Activated T-cell treated with anti-CD3 and anti-CD28 coated beads, Interleukin-2, amount 50 U/mL, for 72 hours (primary cell): ENCODE data around the gene PPP1R3C. TPM values are rescaled to one million over a fixed set of nuclear protein-coding genes. Genes with fewer than 3 reads are reported as not detected.

ENCODE experiments used
- ATAC-seq, 2 donors: fragments of 150-1000 bp; cut with Tn5 transposase; replicated peaks in 1 of 2; 2 replicates each; pipeline ENCODE4 v1.10.0; 2021; ENCODE audit warnings: moderate library complexity in 2 of 2, mild to moderate bottlenecking in 1 of 2
- DNase-seq, 2 donors: peaks; one replicate each; pipeline ENCODE4 v3.0.0; 2021 to 2022; ENCODE audit warnings: mixed read lengths in 1 of 2
- H3K27ac Mint-ChIP-seq: one replicate; pipeline ENCODE4 v1.8.0; 2022; ENCODE audit warnings: mild to moderate bottlenecking, moderate library complexity, mixed read lengths
- H3K27me3 Mint-ChIP-seq: one replicate; pipeline ENCODE4 v1.8.0; 2022; ENCODE audit warnings: low read depth, mixed read lengths
- H3K36me3 Mint-ChIP-seq, 2 donors: one replicate each; pipeline ENCODE4 v1.8.0; 2022; ENCODE audit warnings: mixed read lengths in 2 of 2, mild to moderate bottlenecking in 1 of 2; ENCODE audit not compliant: insufficient read depth in 2 of 2
- H3K4me1 Mint-ChIP-seq: one replicate; pipeline ENCODE4 v1.8.0; 2022; ENCODE audit warnings: low read depth, mixed read lengths
- H3K4me3 Mint-ChIP-seq, 2 donors: one replicate each; pipeline ENCODE4 v1.8.0; 2022; ENCODE audit warnings: mild to moderate bottlenecking in 2 of 2, mixed read lengths in 2 of 2, moderate library complexity in 2 of 2
- H3K9me3 Mint-ChIP-seq, 2 donors: one replicate each; pipeline ENCODE4 v1.8.0; 2022; ENCODE audit warnings: mixed read lengths in 2 of 2
- total RNA-seq, 2 donors: library from RNA; stranded (reverse); gene quantifications; one replicate each; pipeline ENCODE4 v1.2.3, GENCODE V29; 2022

Gene PPP1R3C
- total RNA-seq, 2 donors from 2014 or later = 0.12 to 0.16 TPM

DNA sequence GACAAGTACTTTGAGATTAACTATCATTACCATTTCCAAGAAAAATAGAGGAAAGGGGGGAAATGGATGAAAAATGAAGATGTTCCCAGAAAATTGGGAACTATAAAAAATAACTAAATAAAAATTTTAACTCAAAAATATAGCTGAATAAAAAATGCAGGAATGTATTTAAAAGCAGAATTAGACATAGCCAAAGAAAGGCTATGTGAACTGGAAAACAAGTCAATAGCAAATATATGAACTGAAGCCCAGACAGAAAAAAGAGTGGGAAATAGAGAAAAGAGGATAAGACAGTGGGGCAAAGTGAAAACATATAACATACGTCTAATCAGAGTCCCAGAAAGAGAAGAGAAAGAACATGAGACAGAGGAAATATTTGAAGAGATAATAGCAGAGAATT, 10.3 kb downstream of the PPP1R3C start:
- Mint-ChIP-seq H3K27ac (no peak overlapping the region), H3K4me3 (no peak overlapping the region), H3K27me3 (peaks cover 41% of the 10 kb centered on the region), H3K4me1 (no peaks in the 10 kb centered on the region), H3K36me3 (peaks cover 3% of the 10 kb centered on the region in 2 donors), H3K9me3 (peaks cover 4% of the 10 kb centered on the region in 2 donors)
- no peak for DNase-seq
- no peak for ATAC-seq

DNA sequence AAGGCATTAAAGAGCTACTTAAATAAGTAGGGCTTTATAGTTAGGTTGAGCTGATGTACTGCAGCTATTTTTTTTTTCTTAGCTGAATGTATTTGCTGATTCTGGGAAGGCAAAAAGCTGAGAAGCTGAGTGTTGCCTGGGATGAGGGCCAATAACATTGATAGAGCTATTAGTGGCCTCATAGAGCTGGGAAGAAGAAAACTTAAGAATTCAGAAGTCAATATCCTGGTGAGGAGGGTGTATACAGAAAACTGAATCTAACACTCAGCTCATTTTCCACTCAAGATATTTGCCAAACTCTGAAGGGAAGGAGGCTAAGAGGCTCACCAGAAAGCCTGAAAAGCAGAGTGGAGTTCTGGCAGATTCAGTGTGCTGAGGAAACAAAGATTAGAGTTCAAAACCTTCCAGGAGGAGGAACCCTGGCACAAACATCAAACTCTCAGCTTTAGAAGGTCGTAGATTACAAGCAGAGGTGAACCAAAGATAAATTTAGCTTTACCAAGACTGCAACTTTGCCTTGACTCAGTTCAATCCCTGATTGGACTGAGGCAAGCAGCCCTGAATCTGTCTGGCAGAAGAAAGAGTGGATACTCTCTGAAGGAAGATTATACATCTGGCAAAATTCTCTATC, 11.3 kb downstream of the PPP1R3C start:
- peaks cover 4% of the 10 kb centered on the region in 2 donors for H3K9me3 Mint-ChIP-seq
- peaks cover 3% of the 10 kb centered on the region in 2 donors for H3K36me3 Mint-ChIP-seq
- peaks cover 46% of the 10 kb centered on the region for H3K27me3 Mint-ChIP-seq
- H3K4me1 Mint-ChIP-seq = no peaks in the 10 kb centered on the region
- H3K27ac Mint-ChIP-seq = no peak overlapping the region
- DNase-seq = no peak
- H3K4me3 Mint-ChIP-seq = no peak overlapping the region
- ATAC-seq = no peak

DNA sequence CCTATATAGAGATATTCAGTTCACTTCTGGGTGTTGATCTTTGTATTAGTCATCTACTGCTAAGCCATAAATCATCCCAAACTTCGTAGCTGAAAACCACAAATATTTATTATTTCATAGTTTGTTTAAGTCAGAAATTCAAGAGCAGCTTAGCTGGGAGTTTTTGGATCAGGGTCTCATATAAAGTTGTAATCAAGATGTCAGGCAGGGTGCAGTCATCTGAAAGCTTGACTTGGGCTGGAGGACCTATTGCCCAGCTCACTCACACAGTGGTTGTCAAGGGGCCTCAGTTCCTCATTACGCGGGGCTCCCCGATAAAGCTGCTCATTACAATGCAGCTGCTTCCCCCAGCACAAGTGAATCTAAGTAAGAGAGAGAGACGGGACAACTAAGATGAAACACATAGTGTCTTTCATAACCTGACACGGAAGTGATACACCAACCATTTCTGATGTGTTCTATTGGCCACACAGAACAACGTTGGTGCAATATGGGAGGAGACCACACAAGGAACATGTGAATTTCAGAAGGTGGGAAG, 15.7 kb downstream of the PPP1R3C start:
- DNase-seq (no peak), ATAC-seq (no peak)
- H3K27ac Mint-ChIP-seq = no peak overlapping the region
- peaks cover 38% of the 10 kb centered on the region for H3K27me3 Mint-ChIP-seq
- H3K4me3 Mint-ChIP-seq = no peak overlapping the region
- H3K9me3 Mint-ChIP-seq = peaks cover 0 to 2% of the 10 kb centered on the region in 2 donors
- no peaks in the 10 kb centered on the region for H3K4me1 Mint-ChIP-seq
- H3K36me3 Mint-ChIP-seq = peaks cover 3% of the 10 kb centered on the region in 2 donors

DNA sequence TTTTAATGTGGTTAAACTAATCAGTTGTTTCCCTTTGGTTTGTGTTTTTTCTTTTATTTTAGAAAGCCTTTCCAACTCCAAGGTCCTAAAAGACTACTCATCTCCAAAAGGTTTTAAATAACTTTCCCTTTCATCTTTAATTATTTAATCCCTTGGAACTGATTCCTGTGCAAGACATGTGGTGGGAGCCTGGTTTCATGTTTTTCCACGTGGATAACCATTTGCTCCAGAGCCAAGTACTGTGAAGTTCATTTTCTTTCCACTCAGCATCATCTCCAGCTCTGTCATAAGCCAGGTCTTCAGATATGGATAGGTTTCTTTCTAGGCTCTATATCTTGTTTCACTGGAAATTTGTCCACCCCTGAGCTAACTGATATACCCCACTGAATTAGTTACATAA, 16.7 kb downstream of the PPP1R3C start:
- peaks cover 30% of the 10 kb centered on the region for H3K27me3 Mint-ChIP-seq
- H3K27ac Mint-ChIP-seq = no peak overlapping the region
- no peak overlapping the region for H3K4me3 Mint-ChIP-seq
- no peak for ATAC-seq
- H3K4me1 Mint-ChIP-seq = no peaks in the 10 kb centered on the region
- peaks cover 0 to 2% of the 10 kb centered on the region in 2 donors for H3K9me3 Mint-ChIP-seq
- H3K36me3 Mint-ChIP-seq = no peaks in the 10 kb centered on the region
- DNase-seq = no peak

DNA sequence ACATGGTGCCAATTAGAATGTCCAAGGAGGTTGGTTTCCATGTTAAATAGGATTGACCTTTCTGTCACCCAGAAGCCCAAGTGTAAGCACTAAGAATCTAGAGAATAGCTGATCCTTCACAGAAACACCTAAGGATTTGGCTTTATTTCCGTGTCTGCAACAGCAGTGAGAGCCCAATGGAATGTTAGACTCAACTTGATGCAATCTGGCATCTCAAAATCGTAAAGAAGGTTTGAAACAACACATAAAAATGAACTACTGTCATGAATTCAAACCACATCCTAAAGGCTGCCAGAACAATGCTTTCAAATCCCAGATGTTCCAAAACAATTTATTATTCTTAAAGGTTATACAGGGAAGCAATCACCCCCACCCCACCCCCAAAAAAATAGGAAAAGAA, 18.6 kb downstream of the PPP1R3C start:
- H3K4me1 Mint-ChIP-seq = no peaks in the 10 kb centered on the region
- peaks cover 0 to under 1% of the 10 kb centered on the region in 2 donors for H3K9me3 Mint-ChIP-seq
- no peak overlapping the region for H3K27ac Mint-ChIP-seq
- no peak for ATAC-seq
- no peak overlapping the region for H3K4me3 Mint-ChIP-seq
- DNase-seq = no peak
- peaks cover 17% of the 10 kb centered on the region for H3K27me3 Mint-ChIP-seq
- no peaks in the 10 kb centered on the region for H3K36me3 Mint-ChIP-seq

DNA sequence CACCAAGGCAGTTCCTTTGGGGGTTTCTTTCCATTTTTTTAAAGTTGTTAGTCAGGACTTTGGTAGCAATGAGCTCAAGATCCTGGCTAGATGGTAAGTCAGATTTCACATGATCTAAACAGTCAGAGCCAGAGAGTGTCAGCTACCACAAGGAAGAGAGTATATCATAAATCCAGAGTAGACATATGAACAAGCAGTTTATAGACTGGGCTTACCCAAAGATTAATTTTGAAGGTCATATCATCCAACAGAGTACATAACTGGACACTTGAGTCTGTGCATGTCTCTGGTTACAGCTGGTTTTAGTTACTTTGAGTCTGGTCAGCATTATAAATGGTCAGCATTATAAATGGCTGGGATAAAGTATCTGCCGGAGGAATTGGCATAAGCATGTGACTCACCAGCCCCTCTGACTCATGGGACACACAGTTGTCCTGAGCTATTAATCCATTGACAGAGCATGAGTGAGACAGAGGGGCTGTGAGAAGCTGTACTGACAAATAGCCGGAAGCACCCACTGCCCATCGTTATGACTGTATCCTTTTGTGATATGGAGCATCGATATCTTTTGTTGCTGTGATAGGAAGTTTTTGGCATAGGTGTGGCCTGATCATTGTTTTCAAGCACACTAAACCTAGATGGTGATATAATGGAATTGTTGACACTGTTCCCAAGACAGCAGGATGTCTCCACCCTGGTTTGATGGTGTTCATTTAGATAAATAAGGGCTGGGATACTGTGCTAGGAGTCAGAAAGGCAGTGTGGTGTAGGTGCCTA, 19.3 kb downstream of the PPP1R3C start:
- no peak for ATAC-seq
- Mint-ChIP-seq H3K27ac (no peak overlapping the region), H3K27me3 (peaks cover 12% of the 10 kb centered on the region), H3K9me3 (no peaks in the 10 kb centered on the region), H3K4me1 (no peaks in the 10 kb centered on the region), H3K4me3 (no peak overlapping the region), H3K36me3 (no peaks in the 10 kb centered on the region)
- DNase-seq = no peak

DNA sequence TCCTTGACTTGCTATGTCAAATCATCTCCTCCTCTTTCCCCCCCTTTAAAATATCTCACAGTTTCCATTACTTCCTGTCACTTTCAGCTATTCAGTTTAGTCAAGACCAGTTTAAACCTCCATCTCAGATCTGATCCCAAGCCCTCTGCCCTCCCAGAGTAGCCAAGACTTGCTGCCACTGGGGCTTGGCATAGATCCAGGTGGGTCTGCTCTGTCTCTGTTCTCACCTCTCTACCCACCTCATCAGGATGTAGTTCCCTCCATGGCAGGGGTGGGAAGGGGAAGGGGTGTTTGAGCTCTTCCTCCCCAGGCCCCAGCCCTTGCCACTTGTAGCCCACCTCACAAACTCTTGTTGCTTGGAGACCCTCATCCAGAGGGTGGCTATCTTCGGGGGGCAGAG, 22.0 kb downstream of the PPP1R3C start:
- ATAC-seq (no peak), DNase-seq (no peak)
- H3K4me1 Mint-ChIP-seq = peaks cover under 1% of the 10 kb centered on the region
- peaks cover 11% of the 10 kb centered on the region for H3K27me3 Mint-ChIP-seq
- peaks cover 0 to under 1% of the 10 kb centered on the region in 2 donors for H3K36me3 Mint-ChIP-seq
- H3K9me3 Mint-ChIP-seq = peaks cover 3 to 4% of the 10 kb centered on the region in 2 donors
- H3K27ac Mint-ChIP-seq = no peak overlapping the region
- no peak overlapping the region for H3K4me3 Mint-ChIP-seq

DNA sequence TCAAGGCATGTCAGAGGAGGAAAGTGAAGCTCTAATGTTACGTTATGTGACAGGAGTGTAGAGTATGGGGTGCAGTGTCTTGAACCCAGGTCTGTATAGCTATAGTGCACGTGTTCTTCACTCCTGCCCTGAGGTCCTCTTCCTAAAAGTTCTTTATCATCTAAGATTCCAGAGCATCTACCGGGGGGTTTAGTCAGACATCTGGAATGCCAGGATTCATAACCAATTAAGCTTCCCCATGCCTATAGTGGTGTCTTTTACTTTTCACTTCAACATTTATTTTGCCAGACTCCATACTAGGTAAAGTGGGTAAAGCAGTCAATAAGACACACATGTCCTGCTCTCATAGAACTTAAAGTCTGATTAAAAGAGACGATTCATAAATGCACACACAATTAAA, 22.4 kb downstream of the PPP1R3C start:
- ATAC-seq (no peak), DNase-seq (no peak)
- peaks cover 11% of the 10 kb centered on the region for H3K27me3 Mint-ChIP-seq
- H3K27ac Mint-ChIP-seq = no peak overlapping the region
- H3K36me3 Mint-ChIP-seq = peaks cover 0 to 1% of the 10 kb centered on the region in 2 donors
- peaks cover 5% of the 10 kb centered on the region for H3K4me1 Mint-ChIP-seq
- no peak overlapping the region for H3K4me3 Mint-ChIP-seq
- H3K9me3 Mint-ChIP-seq = peaks cover 4% of the 10 kb centered on the region in 2 donors

DNA sequence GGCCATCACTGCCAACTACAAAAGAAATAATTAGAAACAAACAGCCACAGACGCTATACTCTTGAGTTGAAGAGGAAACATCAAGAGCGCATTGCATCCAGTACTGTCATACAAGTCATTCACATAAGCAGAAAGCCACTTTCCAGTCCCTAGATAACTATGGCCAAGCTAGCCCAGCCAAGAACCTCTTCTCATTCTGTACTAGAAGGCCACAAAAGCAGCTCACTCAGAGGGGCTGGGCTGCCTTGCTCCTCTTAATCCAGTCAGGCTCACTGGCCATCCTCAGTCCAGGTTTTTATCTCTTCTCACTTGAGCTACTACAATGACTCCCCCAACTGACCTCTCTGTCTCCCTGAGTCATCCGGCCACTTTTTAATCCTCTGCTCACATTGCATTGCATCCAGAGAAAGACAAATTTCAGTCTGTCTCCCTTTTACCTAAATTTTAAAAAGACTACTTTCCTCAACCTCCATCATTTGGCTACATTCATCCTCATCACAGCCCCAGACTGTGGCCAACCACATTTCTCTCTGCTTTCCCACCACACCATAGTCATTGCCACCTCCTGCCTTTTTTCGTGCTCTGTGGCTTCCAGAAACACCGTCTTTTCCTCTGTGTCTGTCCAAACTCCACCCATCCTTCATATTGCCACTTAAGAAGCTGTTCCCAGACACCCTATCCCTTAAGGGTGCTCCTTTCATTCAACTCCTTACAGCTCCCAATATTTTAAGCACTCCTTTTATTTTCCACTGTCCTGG, 25.0 kb downstream of the PPP1R3C start:
- peaks cover 15% of the 10 kb centered on the region for H3K27me3 Mint-ChIP-seq
- H3K4me1 Mint-ChIP-seq = peaks cover 9% of the 10 kb centered on the region
- no peak overlapping the region for H3K27ac Mint-ChIP-seq
- no peak overlapping the region for H3K4me3 Mint-ChIP-seq
- ATAC-seq (no peak), DNase-seq (no peak)
- H3K9me3 Mint-ChIP-seq = peaks cover 4% of the 10 kb centered on the region in 2 donors
- peaks cover 0 to 1% of the 10 kb centered on the region in 2 donors for H3K36me3 Mint-ChIP-seq

DNA sequence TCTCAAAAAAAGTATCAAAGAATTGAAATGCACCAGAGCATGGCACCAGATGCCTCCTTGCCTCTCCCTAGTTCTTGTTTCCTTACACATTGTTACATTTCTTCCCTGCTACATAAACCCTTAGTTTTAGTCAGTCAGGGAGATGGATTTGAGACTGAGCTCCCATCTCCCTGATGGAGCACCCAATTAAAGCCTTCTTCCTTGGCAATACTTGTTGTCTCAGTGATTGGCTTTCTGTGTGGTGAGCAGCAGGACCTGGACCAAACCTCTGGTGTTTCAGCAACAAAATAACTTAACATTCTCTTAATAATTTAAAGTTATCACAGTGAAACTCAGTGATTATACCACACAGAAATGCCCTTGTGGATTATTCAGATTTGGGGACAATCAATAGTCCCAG, 26.9 kb downstream of the PPP1R3C start:
- peaks cover 0 to 1% of the 10 kb centered on the region in 2 donors for H3K36me3 Mint-ChIP-seq
- no peak overlapping the region for H3K4me3 Mint-ChIP-seq
- peaks cover 9% of the 10 kb centered on the region for H3K4me1 Mint-ChIP-seq
- ATAC-seq (no peak), DNase-seq (no peak)
- H3K27ac Mint-ChIP-seq = no peak overlapping the region
- peaks cover 4% of the 10 kb centered on the region in 2 donors for H3K9me3 Mint-ChIP-seq
- peaks cover 16% of the 10 kb centered on the region for H3K27me3 Mint-ChIP-seq

DNA sequence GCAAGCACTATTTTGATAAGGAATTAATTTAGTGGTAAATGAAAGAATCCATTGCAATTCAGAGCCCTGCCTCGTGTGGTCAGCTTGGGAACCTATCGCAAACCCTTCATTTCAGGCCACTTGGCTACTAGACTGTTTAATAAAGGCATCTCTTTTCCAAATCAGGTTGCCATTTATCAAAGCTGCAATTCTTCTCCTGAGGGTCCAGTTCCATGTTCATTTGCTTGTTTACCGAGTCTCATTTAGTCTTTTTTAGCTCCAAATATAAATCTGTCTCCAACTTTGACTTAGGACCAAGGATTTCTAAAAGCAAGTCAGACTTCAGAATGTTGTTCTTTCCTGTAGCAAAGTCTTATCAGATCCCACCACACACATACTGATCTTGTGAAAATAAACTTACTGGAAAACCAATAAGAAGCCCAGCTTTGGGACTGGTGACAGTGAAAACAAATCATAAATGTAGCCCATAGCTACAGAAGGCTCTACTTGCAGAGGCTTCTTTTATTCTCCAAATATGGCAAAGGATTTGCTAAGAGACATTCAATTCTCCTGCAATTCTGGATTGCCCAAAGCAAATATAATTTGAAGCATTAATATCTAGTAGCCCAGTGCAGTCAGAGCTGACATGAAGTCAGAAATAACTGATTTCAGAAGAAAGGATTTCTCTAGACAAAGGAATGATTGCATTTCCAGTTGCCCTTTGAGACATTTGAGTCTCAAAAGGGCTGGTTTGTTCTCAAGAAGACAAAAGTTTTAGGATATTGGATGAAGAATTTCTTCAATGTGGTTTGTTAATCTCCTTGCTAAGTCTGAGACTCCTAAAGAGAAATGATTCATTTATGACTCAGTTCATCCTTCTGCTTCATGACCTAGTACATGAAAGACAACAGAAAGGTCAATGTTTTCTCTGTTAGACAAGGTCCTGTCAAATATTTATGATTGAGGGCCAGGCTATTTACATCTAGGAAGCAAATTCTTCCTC, 28.0 kb downstream of the PPP1R3C start:
- Mint-ChIP-seq H3K27me3 (peaks cover 23% of the 10 kb centered on the region), H3K4me1 (peaks cover 9% of the 10 kb centered on the region), H3K9me3 (peaks cover 4% of the 10 kb centered on the region in 2 donors), H3K27ac (no peak overlapping the region), H3K36me3 (peaks cover 0 to 1% of the 10 kb centered on the region in 2 donors), H3K4me3 (no peak overlapping the region)
- peak; percentile 49 to 53 for ATAC-seq
- DNase-seq = no peak

DNA sequence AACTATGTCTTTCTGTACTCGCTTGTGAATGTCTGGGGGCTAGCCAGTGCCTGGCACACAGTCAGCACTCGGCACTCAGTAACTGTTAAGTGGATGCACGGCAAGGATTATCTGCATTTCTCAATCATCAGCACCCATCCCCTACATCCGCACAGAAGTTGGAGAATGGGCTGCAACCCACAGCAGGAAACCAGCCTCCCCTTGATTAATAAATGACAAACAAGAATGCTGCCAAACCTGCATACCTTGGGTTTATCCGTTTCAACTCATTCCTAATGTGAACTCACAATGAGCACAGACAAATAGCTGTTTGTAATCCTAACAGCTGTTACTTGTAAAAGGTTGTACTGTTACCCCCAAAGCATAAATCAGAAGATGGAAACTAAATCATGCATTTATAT, 28.9 kb downstream of the PPP1R3C start:
- ATAC-seq = no peak
- no peak for DNase-seq
- H3K36me3 Mint-ChIP-seq = peaks cover 0 to 1% of the 10 kb centered on the region in 2 donors
- peaks cover 9% of the 10 kb centered on the region for H3K4me1 Mint-ChIP-seq
- no peak overlapping the region for H3K4me3 Mint-ChIP-seq
- H3K27me3 Mint-ChIP-seq = peaks cover 23% of the 10 kb centered on the region
- peaks cover 4% of the 10 kb centered on the region in 2 donors for H3K9me3 Mint-ChIP-seq
- no peak overlapping the region for H3K27ac Mint-ChIP-seq
